Measurements from ENCODE around the gene MTCL3.
"Not testable (repeated sequence)": the region's sequence is repeated elsewhere in the genome, so short reads cannot be mapped to it uniquely, and the experiment has no call there.

The MTCL3 gene

GRCh38 chr6:127464881-127465459, 54.2 kb downstream of the MTCL3 start:
- FAIRE-seq: no peak

- no peak for FAIRE-seq
Observed at GRCh38 chr6:127464161-127464880, 54.8 kb downstream of the MTCL3 start.

GRCh38 chr6:127463056-127463455, 56.1 kb downstream of the MTCL3 start:
- FAIRE-seq: no peak

GRCh38 chr6:127462376-127462775, 56.8 kb downstream of the MTCL3 start:
- no peak for FAIRE-seq

GRCh38 chr6:127460465-127460864, 58.7 kb downstream of the MTCL3 start:
- no peak for FAIRE-seq

GRCh38 chr6:127459231-127459641, 59.9 kb downstream of the MTCL3 start, which contains the start of gene KIAA0408:
KIAA0408 (minus strand) TSS chr6:127459389; CDS start chr6:127453981, 5,408 bp downstream.
- FAIRE-seq: no peak

- FAIRE-seq: no peak
Observed at GRCh38 chr6:127458817-127459216, 60.3 kb downstream of the MTCL3 start.

- no peak for FAIRE-seq
Observed at GRCh38 chr6:127458222-127458621, 60.9 kb downstream of the MTCL3 start.

GRCh38 chr6:127457456-127458064, 61.6 kb downstream of the MTCL3 start:
- no peak for FAIRE-seq

- FAIRE-seq: no peak
Observed at GRCh38 chr6:127456465-127456864, 62.7 kb downstream of the MTCL3 start.

- FAIRE-seq: no peak
Observed at GRCh38 chr6:127453845-127454619, 65.1 kb downstream of the MTCL3 start.

GRCh38 chr6:127452803-127453202, 66.3 kb downstream of the MTCL3 start:
- FAIRE-seq: no peak

- FAIRE-seq: no peak
Observed at GRCh38 chr6:127451388-127451787, 67.7 kb downstream of the MTCL3 start.

- FAIRE-seq: no peak
Observed at GRCh38 chr6:127447780-127448179, 71.4 kb downstream of the MTCL3 start.

GRCh38 chr6:127446356-127446755, 72.8 kb downstream of the MTCL3 start:
- no peak for FAIRE-seq

GRCh38 chr6:127441881-127442280, 77.3 kb downstream of the MTCL3 start:
- no peak for FAIRE-seq

- FAIRE-seq: no peak
Observed at GRCh38 chr6:127439718-127440117, 79.4 kb downstream of the MTCL3 start.

- no peak for FAIRE-seq
Observed at GRCh38 chr6:127436578-127437110, 82.5 kb downstream of the MTCL3 start.

- no peak for FAIRE-seq
Observed at GRCh38 chr6:127435626-127436220, 83.4 kb downstream of the MTCL3 start.

- FAIRE-seq: no peak
Observed at GRCh38 chr6:127434651-127435050, 84.5 kb downstream of the MTCL3 start.

- FAIRE-seq: not testable (repeated sequence)
Observed at GRCh38 chr6:127428562-127428961, 90.6 kb downstream of the MTCL3 start.

- no peak for FAIRE-seq
Observed at GRCh38 chr6:127423921-127424320, 95.2 kb downstream of the MTCL3 start.
